NCI-H1092 (cell line): ENCODE measurements around the gene PHF5A.

Experiments
- DNase-seq: peaks from one replicate; lab custom pipeline; 2025; lab: John Stamatoyannopoulos, UW

Gene PHF5A, protein sequence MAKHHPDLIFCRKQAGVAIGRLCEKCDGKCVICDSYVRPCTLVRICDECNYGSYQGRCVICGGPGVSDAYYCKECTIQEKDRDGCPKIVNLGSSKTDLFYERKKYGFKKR

DNA sequence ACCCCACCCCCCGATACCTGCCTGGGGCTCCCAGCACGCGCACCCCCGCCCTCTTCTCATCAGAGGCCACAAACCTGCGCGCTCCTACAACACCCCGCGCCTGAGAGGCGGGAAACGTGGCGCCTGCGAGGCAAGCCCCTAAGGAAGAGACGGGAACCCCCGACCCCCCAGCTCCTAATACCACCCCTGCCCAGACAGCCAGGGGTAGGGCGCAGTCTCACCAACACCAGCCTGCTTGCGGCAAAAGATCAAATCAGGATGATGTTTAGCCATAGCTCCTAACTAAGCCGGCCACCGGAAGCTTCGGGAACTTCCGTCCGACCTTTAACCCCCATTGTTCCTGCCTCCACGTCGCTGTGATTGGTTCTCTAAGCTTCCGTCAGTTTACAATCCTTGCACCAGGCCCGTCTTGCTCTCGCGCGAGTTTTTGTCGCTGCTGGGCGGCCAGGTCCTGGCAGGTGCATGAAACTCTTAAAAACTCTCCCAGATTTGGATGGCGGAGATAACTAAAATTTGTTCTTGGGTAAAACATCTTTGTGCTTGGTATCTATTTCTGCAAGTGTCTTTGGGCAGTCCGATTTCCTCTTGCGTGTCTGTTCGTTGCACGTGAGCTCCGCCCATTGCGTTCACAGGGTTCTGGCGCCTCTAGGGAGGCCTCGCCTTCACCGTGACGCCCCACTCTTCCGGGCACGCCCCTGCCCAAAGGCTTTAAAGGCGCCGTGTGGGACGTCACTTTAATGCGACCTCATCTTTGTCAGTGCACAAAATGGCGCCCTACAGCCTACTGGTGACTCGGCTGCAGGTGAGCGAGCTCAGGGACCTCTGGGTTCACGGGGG lies at the start of gene PHF5A, which contains the start of gene ACO2:
Gene PHF5A (minus strand): TSS at position 312 of the 837 bp plus-strand sequence. CDS start 39 bp downstream, at position 273.
Gene ACO2 (plus strand): TSS at position 737 of the 837 bp plus-strand sequence. CDS start 30 bp downstream, at position 767.
- peak; percentile 97 for DNase-seq

DNA sequence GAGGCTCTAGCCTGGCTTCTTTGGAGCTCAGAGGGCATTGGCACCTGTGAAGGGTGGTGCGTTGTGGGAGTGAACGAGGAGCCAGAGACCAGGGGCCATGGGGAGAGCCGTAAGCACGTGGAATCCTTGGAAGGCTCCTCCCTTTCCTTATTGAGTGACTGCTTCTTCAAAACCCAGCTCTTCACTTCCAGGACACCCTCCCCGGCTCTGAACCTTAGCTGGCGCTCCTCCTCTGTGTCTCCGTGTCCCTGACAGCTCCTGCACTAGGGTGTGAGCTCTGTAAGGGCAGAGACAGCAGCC lies 49.5 kb upstream of the PHF5A start:
- DNase-seq = no peak

DNA sequence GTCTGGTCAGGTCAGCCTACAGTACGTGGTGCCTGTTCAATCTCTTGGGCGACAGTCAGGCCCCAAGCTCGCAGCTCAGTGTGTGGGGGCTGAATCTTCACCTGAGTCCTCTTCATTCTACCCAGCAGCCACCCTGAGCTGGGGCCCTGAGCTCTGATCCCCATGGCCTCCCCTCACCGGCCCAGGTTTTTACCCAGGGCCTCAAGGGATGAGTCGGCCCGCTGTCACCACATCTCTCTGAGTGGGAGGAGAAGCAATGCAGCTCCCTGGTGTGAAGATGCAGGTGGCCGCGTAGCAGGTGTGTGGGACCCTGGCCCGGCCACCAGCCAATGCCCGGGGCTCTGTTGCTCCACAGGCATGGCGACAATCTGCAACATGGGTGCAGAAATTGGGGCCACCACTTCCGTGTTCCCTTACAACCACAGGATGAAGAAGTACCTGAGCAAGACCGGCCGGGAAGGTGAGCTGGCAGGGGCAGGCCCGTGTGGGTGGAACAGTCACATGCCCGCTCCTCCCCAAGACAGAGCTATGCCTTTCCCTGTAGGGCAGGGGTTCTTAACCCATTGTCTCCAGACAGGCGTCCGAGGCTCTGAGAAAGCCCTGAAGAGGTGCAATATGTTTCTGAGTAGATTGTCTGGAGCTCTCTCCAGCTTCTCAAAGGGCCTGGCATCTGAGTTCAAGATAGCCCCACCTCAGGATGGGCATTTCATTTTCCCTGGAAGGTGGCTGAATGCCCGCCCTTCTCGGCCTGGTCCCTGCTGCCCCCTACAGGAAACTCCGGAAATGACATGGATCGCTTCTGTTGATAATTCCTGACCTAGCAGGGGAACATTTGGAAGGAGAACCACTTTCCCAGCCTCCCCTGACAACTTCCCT lies 48.9 kb upstream of the PHF5A start:
- DNase-seq = peak; percentile 18

DNA sequence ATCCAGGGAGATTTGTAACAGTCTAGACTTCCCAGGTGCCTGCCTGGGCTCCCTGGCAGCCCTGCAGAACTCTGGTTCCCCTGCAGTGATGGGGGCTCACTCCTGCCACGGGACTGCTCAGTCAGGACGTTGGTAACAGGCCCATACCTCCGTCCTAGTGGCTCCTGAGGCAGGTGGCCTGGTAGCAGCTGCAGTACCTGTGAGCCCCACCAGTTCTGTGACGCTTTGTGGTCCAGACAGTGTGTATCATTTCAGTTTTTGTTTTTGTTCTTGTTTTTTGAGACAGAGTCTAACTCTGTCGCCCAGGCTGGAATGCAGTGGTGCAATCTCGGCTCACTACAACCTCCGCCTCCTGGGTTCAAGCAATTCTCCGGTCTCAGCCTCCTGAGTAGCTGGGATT lies 48.0 kb upstream of the PHF5A start:
- no peak for DNase-seq

DNA sequence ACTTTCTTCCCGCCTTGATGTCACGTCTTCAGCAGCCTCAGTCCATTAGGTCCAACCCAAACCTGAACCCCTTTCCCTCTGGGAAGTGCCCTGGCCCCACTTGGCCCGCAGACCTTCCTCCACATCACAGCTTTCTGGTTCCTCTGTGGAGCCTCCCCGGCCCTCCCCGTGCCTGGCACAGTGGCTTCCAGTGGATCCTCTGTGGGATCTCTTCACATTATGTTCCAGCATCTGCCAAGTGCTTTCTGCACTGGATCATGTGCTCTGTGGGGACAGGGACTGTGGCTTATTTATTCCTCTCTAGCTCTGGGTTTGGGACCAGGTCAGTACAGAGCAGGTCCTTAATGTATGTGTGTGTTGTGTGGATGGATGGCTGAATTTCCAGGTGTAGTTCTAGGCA lies 44.9 kb upstream of the PHF5A start:
- DNase-seq = no peak

DNA sequence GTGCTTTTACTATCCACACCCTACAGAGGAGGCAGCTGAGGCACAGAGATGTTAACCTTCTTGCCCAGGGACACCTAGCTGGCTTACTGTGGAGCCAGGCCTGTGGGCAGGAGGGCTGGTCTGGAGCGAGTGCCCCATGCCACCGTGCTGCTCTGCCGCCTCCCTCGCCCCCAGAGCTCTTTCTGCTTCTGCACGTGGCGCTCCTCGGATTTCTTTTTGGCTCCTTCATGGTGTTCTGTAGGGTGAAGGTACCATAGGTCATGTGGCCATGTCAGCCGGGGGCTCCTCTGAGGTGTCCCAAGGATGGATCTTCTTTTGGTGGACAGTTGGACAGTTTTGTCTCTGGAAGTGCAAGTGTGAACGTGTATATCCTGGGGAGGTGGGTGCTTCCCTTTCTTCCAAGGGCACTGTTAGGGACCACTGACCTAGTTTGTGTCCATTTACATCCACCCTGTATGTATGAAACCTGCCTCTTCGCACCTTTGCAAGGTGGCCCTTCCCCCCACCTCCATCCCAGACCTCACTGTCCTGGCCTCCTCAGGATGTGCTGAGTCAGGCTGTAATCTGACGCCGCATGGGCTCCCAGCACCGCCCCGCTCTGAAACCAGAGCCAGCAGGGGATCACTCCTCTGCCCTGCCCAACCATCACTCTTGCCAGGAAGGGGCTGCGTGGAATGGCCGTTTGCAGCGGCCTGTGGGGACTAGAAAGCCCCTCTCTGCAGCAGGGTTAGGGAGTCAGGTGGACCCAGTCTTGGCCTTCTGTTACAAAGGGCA lies 44.1 kb upstream of the PHF5A start:
- no peak for DNase-seq

DNA sequence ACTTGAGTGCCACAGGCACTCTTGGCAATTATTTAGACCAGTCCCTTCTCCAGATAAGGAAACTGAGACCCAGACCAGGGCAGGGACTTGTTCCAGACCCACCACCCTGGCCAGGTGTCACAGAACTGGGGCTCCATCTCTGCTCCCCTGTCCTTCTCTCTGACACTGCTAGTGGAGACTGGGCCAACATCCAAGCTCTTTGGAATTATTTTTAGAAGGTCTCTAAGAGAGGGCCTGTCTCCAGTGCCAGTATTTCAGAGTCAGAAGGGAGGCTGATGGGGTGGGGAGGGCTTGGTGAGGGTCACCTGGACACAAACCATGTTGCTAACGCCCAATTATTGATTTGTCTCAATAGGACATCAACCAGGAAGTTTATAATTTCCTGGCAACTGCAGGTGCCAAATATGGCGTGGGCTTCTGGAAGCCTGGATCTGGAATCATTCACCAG lies 43.1 kb upstream of the PHF5A start:
- DNase-seq = no peak

DNA sequence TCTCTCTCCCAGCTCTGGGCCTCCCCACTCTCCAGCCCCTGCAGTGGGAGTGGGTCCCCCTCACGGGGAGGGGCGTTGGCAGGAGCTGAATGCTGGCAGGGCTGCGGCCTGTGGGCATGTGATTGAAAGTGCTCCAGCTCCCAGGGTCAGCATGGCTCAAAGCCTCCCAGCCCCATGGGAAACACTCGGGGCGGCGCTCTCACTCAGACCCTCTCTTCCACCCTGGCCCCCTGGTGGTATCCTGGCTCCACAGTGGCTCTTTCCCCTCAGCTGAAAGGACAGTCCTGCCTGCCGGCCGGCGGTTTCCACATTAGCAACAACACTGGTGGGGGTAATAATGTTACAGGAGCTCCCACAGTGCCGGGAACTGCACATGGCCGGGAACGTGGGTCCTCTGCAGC lies 40.3 kb upstream of the PHF5A start:
- DNase-seq = no peak

DNA sequence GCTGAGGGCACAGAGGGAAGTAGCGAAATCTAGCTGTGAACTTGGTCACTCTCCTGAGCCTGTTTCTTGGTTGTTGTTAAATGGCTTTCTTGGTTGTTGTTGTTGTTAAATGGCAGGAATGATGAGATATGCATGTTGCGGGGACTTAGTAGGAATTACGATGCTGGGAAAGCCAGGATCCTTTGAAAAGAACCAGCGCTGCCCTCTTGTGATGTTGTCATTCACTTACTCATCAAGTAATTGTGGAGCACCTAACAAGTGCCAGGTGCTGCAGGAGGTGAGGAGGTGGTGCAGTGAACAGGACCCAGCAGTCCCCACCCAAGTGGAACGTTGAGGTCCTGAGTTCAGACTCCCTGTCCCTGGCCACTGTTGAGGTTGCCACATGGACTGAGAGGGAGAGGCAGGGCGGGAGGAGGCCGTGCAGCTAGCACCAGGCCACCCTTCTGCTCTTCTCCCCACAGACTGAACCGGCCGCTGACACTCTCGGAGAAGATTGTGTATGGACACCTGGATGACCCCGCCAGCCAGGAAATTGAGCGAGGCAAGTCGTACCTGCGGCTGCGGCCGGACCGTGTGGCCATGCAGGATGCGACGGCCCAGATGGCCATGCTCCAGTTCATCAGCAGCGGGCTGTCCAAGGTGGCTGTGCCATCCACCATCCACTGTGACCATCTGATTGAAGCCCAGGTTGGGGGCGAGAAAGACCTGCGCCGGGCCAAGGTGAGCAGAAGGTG lies 39.0 kb upstream of the PHF5A start:
- DNase-seq = no peak

DNA sequence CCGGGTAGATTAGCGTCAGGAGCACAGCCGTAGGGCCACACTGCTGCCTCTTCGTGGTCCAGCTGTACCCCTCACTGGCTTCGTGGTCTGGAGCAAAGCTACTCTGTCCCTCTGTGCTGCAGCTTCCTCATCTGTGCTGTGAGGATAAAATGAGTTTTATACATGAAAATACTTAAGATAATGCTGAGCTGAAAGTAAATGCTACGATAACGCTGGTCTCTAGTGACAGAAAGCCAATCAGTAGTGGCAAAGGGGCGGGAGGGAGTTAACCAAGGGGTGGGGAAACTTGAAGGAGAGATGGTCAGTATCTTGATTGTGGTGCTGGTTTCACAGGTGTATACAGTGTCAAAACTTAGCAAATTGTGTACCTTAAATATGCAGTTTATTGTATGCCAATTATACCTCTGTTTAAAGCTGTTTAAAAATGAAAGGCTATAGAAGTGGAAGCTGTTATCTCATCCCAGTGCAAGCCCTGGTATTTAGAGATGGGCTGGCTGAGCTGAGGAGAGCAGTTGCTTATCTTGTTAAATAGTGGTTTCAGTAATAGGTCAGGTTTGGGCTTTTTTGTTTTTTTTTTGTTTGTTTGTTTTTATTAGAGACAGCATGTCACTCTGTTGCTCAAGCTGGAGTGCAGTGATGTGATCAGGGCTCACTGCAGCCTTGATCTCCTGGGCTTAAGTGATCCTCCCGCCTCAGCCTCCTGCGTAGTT lies 37.2 kb upstream of the PHF5A start:
- DNase-seq = no peak

DNA sequence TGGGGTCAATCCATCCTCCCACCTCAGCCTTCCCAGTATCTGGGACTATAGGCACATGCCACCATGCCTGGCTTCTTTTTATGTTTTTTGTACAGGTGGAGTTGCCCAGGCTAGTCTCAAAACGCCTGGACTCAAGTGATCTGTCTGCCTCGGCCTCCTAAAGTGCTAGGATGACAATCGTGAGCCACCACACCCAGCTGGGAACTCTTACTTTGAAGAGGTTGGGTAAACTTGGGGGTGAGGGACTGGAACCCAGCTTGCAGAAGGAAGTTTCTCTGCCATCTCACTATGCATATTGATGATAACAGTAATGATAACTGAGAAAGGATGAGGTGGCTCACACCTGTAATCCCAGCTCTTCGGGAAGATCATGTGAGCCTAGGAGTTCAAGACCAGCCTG lies 36.3 kb upstream of the PHF5A start:
- DNase-seq = no peak

DNA sequence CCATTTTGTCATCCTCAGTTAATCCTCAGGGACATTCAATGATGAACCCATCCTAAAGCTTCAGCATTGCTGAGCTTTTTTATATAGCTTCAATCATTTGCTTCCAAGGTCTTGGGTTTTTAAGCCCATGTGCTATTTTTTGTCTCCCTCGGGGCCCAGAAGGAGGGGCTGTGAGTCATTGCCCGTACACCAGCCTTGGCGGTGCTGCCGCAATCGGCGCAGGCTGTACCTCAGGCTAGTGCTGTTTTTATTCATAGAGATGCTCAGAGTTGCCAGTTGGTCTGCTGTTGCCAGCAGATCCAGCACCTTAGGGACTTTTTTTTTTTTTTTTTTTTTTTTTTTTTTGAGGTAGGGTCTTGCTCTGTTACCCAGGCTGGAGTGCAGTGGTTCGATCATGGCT lies 35.9 kb upstream of the PHF5A start:
- DNase-seq = no peak

DNA sequence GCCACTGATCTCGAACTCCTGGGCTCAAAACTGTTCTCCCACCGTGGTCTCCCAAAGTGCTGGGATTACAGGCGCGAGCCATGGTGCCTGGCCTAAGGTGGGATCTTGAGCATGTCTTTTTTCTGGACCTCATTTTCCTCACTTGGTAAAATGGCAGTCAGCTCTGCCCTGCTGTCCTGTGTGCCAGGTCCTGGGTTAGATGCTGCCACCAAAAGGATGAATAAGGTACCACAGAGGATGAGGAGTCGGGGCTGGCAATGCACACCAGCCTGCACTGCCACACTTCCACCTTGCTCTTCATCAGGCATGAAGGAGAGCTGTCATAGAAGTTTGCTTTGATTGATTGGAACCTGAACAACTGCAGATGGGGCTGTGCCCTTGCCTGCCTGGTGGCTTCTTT lies 32.7 kb upstream of the PHF5A start:
- no peak for DNase-seq

DNA sequence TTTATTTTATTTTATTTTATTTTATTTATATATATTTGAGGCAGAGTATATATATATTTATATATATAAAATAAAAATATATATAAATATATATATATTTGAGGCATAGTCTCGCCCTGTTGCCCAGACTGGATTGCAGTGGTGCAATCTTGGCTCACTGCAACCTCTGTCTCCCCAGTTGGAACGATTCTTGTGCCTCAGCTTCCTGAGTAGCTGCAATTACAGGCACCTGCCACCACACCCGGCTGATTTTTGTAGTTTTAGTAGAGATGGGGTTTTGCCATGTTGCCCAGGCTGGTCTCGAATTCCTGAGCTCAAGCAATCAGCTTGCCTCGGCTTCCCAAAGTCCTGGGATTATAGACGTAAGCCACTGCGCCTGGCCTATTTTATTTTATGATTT lies 31.8 kb upstream of the PHF5A start:
- no peak for DNase-seq

DNA sequence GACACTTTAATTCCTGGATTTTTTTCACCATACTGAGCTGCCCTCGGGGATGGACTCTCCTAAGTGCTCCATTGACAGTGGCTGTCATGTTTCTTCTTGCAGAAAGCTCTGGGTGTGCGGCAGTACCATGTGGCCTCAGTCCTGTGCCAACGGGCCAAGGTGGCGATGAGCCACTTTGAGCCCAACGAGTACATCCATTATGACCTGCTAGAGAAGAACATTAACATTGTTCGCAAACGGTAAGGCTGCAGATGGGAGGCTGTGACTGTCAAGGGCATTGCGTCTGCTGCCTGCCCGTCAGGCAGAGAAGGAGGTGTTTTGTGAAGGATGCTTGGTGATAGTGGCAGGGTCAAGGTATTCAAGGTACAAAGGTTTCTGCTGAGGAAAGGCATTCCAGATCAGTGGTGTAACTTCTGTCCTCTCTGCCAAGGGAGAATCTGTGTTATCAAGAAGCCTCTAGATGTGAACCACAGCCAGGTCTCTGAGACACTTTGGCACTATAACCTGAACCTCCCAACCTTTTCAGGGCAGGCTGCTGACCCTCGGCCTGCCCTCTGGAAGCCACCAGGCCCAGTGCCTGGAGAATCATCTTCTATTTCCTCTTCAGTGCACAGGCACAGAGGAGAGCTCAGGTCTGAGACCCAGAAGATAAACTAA lies 31.3 kb upstream of the PHF5A start:
- no peak for DNase-seq

DNA sequence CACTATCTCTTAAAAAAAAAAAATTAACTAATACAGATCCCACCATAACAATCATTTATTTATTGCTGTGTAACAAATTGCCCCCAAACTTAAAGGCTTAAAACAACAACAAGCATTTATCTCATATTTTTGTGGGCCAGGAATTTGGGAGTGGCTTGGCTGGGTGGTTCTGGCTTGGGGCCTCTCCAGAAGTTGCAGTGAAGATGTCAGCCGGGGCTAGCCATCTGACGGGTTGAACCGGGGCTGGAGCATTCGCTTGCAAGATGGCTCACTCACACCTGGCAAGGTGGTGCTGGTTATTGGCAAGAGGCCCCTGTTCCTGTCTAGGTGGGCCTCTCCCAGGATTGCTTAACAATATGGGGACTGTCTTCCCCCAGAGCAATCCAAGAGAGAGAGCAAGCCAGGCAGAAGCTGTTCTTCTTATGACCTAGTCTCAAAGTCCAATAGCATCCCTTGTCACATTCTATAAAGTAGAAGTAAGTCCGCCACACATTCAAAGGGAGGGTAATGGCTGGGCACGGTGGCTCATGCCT lies 29.9 kb upstream of the PHF5A start:
- DNase-seq = no peak

DNA sequence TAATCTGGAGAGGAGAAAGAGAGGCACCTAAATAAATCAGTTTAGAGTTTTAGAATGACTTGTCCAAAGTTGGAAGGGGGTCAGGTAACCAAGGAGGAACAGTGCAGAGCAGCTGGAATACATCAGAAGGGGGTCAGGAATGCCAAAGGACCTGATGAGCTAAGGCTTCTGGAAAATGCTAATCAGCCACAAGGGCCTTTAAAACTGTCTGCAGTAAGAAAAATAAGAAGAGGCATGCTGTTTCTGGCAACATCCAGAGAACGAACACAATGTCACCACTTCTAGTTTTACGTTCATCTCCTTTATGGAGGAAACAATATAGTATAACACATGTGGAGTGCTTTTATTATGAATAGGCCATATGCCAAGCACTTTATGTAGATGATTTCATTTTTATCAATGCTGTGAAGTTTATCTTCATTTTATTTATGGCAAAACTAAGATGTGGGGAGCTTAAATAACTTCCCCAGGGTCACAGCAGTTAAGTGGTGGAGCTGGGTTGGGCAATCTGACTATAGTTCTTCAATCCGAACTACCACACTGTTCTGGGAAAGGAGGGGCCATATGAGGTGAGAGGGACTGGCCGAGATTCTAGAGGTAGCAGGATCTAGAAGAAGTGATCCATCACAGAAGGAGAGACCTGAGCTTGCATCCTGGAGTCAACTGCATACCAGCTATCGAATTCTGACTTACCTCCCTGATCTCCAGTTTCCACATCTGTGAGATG lies 23.0 kb upstream of the PHF5A start:
- no peak for DNase-seq

DNA sequence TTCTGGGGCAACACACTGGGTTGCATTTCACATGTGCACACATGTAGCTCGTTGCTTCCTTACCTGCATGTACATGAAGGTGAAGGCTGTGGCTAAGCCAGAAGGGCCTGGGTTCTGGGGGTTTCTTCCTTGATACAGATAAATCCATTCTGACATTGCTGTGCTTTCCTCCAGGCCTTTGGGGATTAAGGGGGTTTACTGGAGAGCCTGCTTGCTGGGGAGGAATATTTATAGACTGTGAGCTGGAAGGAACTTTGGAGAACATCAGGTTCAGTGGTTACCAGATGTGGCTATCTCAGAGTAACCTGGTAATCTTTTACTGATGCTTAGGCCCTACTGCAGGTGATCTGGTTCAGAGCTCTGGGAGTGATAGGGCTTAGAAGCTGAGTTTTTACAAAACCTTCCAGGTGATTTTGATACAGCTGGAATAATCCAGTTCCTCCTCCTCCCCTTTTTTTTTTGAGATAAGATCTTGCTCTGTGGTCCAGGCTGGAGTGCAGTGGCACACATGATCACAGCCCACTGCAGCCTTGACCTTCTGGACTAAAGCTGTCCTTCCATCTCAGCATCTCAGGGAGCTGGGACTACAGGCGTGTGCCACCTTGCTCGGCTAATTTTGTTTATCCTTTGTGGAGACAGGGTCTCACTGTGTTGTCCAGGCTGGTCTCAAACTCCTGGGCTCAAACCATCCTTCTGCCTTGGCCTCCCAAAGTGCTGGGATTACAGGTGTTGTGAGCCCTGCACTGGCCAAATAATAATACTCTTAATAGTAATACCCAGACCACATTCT lies 20.3 kb upstream of the PHF5A start:
- no peak for DNase-seq
